Renal cortical epithelial cell (primary cell): ENCODE measurements around the gene AP2A1. TPM values are rescaled to one million over a fixed set of nuclear protein-coding genes. Genes with fewer than 3 reads are reported as not detected.

Experiments used
- DNase-seq: peaks from one replicate; pipeline ENCODE4 v3.0.0-alpha.2; 2011; ENCODE audit warnings: low read depth
- total RNA-seq: library from RNA; depleted of rRNA; stranded (reverse); fragments of >200 nt; gene quantifications from 2 replicates; pipeline ENCODE4 v1.2.3, GENCODE V29; 2014

AP2A1 gene
- total RNA-seq, 1 donor from 2014 or later: 98.0 TPM

DNA sequence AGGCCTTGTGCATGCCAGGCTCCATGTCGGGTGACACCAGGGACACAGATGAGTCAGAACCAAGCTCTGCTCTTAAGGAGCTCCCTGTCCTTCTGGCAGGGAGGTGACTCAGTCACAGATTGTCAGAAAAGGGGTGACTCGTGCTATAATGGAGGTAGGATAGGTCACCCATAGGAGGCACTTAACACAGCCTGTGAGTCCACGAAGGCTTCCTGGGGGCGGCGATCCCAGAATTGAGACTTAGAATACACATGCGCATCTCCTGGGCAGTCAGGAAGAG lies 26.7 kb downstream of the AP2A1 start:
- peak; percentile 63 for DNase-seq

DNA sequence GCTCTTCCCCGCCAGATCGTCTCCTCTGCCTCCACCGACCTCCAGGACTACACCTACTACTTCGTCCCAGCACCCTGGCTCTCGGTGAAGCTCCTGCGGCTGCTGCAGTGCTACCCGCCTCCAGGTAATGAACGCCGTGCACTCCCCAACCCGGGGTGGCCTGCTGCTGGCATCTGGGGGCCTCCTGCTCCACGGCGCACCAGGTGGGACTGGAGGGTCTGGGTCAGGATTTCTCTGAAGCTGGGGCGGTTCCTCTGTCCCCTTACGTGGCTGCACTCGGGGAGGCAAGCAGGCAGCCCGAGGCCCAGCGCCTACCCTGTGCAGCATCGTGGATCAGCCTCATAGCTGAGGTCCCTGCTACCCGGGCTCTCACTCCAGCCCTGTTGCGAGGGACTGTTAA lies 28.8 kb downstream of the AP2A1 start:
- DNase-seq: no peak

DNA sequence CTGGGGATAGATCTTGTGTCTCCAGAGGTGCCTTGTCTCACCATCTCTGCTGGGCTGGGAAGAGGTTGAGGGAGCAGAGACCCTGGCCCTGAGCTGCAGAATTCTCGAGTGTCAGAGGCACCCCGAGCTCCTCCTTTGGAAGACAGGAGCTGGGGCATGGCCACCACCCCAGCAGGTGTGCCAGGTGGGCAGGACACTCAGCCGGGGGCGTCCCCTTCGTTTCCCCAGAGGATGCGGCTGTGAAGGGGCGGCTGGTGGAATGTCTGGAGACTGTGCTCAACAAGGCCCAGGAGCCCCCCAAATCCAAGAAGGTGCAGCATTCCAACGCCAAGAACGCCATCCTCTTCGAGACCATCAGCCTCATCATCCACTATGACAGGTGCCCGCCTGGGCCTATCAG lies 31.8 kb downstream of the AP2A1 start:
- no peak for DNase-seq

DNA sequence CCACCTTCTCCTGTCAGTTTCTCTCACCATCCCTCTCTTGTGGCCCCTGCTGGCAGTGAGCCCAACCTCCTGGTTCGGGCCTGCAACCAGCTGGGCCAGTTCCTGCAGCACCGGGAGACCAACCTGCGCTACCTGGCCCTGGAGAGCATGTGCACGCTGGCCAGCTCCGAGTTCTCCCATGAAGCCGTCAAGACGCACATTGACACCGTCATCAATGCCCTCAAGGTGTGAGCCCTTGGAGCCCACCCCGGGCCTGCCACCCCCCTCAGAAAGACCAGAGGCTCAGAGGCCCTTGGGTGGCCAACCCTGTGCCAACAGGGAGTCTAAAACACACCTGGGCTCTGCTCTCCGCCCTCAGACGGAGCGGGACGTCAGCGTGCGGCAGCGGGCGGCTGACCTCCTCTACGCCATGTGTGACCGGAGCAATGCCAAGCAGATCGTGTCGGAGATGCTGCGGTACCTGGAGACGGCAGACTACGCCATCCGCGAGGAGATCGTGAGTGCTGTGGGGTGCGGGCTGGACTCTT lies 32.5 kb downstream of the AP2A1 start:
- no peak for DNase-seq

DNA sequence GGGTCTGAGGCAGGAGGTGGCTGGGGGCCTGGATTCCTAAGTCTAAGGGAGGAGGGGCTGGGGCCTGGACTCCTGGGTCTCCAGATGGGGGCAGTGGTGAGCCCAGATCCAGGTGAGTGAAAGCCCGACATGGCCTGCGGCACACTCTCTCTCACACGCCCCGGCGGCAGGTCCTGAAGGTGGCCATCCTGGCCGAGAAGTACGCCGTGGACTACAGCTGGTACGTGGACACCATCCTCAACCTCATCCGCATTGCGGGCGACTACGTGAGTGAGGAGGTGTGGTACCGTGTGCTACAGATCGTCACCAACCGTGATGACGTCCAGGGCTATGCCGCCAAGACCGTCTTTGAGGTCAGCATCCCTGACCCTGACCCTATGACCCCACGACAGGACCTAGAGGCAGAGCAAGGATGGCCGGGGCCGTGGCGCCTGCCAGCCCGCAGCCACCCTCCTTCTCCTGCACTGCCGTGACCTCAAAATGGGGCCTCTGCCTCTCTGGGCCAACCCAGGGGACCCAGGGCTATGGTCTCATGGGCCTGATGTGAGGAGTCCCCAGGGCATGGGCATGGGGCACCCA lies 33.1 kb downstream of the AP2A1 start:
- no peak for DNase-seq

DNA sequence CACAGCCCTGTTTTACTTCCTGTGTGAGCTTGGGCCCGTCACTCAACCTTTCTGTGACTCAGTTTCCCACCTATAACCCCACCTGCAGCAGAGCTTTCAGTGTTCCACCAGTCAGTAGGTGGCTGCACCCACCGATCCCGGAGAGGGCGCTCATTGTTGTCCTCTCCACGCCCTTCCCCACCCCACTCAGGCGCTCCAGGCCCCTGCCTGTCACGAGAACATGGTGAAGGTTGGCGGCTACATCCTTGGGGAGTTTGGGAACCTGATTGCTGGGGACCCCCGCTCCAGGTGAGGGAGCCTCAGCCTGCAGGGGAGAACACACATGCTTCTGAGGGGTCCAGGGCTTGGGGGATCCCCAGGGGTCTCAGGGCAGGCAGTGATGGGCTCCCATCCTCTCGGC lies 34.0 kb downstream of the AP2A1 start:
- no peak for DNase-seq

DNA sequence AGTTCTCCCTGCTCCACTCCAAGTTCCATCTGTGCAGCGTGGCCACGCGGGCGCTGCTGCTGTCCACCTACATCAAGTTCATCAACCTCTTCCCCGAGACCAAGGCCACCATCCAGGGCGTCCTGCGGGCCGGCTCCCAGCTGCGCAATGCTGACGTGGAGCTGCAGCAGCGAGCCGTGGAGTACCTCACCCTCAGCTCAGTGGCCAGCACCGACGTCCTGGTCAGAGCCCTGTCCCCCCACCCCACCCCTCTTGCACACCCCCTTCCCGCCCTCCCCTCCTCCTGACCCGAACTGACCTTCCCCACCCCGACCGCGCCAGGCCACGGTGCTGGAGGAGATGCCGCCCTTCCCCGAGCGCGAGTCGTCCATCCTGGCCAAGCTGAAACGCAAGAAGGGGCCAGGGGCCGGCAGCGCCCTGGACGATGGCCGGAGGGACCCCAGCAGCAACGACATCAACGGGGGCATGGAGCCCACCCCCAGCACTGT lies 34.6 kb downstream of the AP2A1 start:
- no peak for DNase-seq

DNA sequence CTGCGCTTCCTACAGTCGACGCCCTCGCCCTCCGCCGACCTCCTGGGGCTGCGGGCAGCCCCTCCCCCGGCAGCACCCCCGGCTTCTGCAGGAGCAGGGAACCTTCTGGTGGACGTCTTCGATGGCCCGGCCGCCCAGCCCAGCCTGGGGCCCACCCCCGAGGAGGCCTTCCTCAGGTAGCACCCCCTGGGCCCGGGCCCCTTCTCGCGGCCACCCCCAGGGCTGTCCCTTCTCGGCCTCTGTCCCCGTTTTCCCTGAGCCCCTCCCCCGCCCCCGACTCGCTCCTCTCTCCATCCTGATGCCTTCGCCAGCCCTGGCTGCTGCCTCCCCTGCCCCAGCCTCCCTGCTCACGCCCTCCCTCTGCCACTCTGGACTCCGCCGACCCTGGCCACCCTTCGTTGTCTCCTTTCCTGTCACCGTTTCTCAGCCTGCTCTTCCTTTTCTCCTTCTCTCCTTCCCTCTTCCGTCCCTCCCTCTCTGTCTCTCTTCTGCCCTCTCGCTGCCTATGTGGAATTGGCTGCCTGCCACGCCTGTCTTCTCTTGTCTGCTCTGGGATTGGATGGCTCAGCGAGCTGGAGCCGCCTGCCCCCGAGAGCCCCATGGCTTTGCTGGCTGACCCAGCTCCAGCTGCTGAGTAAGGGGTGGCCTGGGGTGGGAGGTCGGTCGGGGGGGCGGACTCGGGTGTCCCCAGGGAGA lies 35.3 kb downstream of the AP2A1 start:
- peak; percentile 60 for DNase-seq

DNA sequence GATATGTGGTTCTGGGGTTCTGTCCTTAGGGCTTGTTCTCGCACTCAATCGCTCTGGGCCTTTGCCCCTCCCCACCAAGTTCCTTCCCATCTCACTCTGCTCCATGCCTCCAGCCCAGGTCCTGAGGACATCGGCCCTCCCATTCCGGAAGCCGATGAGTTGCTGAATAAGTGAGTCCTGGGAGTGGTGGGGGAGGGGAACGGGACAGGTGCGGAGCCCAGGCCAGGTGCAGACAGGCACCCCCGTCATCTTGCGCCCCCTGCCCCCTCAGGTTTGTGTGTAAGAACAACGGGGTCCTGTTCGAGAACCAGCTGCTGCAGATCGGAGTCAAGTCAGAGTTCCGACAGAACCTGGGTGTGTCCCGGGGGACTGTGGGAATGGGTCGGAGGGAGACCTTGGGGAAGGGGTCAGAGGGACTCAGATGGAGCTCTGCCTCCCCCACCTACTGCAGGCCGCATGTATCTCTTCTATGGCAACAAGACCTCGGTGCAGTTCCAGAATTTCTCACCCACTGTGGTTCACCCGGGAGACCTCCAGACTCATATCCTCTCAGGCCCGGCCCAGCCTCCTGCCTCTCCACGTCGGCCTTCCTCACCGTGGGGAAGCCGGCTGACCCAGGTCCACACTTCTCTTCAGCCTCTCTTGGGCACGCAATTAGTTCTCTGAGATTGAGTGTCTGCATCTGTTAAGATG lies 36.2 kb downstream of the AP2A1 start:
- DNase-seq: no peak

DNA sequence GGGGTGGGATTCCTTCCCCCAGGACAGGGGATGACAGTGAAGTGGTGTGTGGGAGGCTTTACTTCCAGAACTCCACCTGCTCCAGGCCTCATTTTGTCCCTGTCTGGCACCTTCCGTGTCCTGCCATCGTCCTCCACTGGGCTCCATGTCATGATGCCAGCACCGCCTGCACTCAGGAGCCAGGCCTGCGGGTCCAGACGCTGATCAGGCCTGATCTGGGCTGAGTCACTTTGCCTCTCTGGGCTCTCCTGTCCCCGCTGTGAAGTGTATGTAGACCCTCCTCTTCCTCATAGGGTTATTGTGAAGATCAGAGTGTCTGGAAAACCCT lies 36.7 kb downstream of the AP2A1 start:
- DNase-seq: no peak

DNA sequence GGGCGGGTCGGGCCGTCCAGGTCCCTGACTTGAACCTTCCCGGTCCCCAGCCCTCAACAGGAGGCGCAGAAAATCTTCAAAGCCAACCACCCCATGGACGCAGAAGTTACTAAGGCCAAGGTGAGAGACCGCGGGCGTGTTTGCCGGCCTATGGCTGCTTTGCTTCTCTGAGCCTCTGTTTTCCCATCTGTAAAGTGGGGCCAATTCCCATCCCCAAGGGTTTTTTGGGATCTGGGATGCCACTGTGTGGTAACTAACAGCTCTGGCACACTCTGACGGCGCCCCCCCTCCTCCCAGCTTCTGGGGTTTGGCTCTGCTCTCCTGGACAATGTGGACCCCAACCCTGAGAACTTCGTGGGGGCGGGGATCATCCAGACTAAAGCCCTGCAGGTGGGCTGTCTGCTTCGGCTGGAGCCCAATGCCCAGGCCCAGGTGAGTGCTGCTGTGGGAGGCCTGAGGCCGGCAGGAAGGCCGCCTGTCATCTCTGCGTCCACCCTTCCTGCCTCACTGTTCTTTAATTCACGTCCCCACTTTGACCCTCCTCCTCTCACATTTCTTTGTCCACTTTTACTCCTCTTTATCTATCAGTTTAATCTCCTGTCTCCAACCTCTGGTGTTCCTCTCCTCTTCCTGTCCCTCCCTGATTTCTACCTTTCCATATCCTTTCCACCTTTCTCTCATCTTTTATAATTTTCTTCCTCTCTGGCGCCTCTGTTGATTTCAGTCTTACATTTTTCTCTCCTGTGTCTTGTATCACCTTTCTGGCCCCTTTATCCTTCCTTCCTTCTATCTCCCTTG lies 39.2 kb downstream of the AP2A1 start:
- no peak for DNase-seq

DNA sequence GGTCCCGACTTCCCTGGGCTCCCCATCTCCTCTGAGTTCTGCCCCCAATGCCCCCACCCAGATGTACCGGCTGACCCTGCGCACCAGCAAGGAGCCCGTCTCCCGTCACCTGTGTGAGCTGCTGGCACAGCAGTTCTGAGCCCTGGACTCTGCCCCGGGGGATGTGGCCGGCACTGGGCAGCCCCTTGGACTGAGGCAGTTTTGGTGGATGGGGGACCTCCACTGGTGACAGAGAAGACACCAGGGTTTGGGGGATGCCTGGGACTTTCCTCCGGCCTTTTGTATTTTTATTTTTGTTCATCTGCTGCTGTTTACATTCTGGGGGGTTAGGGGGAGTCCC lies 39.8 kb downstream of the AP2A1 start:
- DNase-seq: no peak

DNA sequence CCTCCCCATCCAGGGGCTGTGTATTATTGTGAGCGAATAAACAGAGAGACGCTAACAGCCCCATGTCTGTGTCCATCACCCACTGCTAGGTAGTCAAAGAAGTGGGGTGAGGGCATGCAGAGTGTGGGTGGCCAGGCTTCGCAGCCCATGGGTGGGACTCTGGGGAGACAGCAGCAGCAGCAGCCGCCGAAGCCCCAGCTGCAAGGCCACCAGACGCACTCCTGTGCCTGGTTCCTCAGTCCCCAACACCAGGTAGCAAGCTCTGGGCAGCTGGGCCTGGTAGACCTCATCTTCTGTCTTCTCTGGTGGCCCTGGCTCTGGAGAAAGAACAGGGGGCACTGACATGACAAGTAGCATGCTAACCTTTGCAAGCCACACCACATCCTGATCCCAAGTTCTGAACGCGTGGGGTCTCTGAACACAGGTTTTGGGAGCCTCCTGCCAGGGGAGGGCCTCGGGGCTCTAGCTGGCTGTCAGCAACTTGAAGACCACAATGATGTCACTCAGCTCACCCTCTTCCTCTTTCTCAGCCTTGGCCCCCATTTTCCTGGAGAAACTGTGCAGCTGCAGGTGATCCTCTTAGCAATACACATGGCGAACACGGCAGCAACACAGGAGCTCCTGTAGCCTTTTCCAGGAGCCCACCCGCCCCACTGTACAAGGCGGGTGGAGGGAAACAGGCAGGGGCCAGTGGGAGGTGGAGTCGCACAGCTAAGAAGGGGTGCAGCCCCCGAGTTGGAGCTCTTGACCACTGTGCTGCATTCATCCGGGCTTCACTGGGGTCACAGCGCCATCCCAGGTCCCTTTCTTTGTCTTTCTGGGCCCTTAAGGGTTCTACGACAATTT lies 40.5 kb downstream of the AP2A1 start:
- DNase-seq: no peak

DNA sequence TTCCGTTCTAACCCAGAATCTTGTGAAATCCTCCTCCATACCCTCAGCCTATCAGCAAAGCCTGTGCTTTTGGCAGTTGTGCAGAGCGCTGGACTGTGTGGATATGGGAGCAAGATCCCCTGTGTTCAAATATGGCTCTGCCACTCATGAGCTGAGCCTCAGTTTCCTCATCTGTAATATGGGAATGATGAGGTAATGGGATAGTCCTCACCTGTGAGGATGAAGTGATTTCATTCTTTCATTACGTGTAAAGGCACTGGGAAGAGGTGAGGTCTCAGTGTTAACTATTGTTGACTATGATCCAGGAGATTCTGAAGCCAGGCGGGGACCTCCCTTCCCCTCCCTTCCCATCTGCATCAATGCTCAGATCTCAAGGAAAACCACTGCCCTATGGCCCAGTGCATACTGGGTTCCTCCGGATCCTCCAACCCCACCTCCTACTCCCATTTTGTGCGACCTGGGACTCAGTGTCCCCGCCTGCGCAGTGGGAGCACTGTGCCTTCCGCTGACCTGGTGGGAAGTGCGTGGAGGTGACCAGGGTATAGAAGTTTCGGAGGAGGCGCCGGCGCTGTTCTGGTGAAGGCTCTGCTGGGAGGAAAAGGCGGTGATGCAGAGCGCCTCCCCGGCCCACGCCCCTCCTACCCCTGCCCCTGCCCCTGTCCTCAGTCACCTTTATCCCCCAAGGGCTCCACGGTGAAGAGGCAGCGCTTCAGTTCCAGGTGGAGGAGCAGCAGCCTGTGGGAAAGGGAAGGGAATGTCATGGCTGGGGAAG lies 41.3 kb downstream of the AP2A1 start:
- DNase-seq: no peak

DNA sequence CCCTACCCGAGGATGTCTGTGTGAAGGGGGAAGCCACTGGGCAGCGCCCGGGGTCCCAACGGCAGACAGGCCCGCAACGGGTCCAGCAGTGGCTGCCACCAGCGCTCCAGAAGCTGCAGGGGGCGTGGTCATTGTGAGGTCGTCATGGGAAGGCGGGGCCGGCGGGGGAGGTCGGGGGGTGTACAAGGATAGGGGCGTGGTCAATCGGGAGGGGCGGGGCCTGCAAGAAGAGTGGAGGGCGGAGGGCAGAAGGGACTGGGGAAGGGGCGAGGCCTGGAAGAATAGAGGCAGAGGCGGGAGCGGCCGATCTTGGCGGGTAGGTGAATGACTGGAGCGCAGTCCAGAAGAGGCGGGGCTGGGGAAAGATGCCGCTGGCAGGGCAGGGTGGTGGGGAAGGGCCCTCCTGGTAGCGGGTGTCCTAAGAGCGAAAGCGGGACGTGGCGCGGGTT lies 41.9 kb downstream of the AP2A1 start:
- DNase-seq: peak; percentile 60

DNA sequence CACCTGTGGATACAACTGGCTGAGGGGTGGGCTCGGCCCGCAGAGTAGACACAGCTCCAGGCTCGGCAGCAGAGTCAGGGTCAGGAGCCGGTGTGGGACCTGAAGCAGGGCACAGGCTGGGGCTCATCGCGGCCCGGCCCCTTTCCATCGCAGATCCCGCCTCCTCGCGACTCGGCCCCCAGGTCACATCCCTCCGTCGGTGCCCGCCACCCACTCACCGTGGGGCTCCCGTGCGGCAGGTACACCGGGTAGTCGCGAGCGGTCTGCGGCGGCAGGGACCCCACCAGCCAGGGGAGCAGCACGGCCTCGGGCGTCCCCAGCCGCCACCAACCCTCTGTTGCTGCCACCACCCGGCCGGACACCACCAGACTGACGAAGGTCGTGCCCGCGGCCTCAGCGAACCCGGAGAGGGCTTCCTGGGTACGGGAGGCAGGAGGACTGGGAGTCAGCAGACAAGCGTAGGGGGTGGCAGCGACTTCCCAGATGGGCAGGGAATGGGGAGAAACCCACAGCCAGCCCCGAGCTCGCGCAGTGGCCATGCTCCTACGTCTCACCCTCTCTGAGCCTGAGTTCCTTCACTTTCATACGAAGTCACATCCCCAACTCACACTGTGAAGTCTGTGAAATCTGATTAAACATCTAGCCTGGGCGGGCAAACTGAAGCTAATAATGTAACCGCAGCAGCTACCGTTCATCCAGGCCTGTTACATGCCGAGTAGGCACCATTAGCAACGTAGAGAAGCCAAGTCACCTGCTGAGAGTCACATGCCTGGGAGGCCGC lies 42.5 kb downstream of the AP2A1 start:
- peak; percentile 39 for DNase-seq

DNA sequence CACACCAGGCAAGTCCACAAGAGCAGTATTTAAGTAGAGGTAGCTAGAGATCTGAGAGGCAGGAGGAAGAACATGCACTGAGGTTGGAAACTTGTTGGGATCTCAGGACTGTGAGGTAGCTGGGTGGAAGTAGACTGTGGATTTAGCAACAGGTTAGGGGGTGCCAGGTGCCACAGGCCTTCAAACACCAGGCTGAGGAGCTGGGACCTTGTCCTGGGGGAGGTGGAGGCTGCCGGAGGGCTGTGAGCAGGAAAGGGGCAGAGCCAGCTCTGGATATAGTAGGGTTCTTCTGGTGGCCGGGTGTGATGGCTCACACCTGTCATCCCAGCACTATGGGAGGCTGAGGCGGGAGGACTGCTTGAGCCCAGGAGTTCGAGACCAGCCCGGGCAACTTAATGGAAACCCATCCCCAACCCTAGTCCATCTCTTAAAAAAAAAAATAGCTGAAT lies 43.2 kb downstream of the AP2A1 start:
- no peak for DNase-seq

DNA sequence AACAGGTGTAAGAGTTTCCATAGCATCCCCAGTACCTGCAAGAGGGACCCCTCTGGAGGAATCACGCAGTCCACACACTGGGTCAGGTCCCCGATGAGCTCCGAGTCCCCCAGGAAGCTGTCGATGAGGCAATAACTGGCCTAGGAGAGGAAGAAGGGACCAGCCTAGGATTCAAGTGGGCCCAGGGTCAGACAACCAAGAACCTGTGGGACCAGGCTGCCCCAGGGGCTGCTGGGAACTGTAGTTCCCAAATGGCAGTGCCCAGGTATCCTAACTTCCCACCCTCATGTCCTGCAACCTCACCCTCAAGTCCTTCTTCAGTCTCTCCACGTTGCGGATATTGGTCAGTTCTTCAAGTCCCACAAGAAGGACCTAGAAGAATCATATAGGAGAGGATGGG lies 44.5 kb downstream of the AP2A1 start:
- no peak for DNase-seq

DNA sequence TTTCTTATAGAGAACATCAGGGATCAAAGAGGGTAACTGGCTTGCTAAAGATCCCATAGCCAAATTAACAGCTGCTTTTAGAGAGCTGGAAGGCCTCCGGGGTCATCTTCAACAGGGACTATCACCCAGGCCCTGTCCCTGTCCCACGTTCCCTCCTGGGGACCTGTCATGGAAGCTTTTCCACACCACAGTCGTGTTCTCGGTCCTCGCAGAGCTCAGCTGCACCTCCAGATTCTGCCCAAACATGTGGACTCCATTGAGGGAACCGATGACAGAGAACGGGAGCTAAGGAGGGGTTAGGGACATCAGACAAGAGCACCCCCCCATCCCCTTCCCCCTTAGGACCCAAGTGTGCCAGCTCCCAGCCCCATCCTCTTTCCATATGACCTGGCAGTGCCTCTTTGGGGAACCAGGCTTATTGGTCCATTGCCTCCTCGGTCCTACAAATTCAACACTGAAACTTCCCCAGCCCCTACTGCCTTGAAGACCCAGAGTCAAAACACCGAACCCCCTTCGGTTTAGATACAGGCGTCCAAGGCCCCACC lies 45.7 kb downstream of the AP2A1 start:
- no peak for DNase-seq
